HL-60 (cell line): ENCODE results near the gene UXS1.

Source experiments
- DNase-seq, 2 experiments: peaks; one replicate each; pipeline ENCODE4 v3.0.0-alpha.2; 2010 to 2020; ENCODE audit warnings: low read depth in 1 of 2, low spot score in 1 of 2
- H3K27ac ChIP-seq: fragments of 250-450 bp; sonication (Bioruptor Pico); replicated peaks from 2 replicates; pipeline ENCODE4 v1.5.1; 2020; ENCODE audit warnings: mild to moderate bottlenecking, moderate library complexity
- H3K27me3 ChIP-seq: fragments of 250-450 bp; sonication (Bioruptor Pico); 2 replicates; pipeline ENCODE4 v1.5.1; 2021; ENCODE audit warnings: mild to moderate bottlenecking, moderate library complexity; ENCODE audit not compliant: insufficient read depth, poor library complexity, severe bottlenecking
- H3K4me3 ChIP-seq: replicated peaks from 2 replicates; pipeline ENCODE4 v1.5.1; 2011; ENCODE audit warnings: mild to moderate bottlenecking, control low read depth, low read length; ENCODE audit not compliant: insufficient read depth
- GABPA ChIP-seq: IDR thresholded peaks from 2 replicates; pipeline ENCODE4 v1.6.1; 2012; ENCODE audit warnings: low read depth
- POLR2AphosphoS5 ChIP-seq: IDR thresholded peaks from 2 replicates; pipeline ENCODE4 v1.6.1; 2012; ENCODE audit warnings: low read depth
- SPI1 ChIP-seq: IDR thresholded peaks from 2 replicates; pipeline ENCODE4 v1.6.1; 2012; ENCODE audit warnings: low read depth, mild to moderate bottlenecking, borderline replicate concordance
- TF ChIP-seq, protein P1 (sequence below): IDR thresholded peaks from one replicate; pipeline ENCODE4 v1.5.1; 2011; ENCODE audit warnings: low read length, control low read depth, inconsistent platforms; ENCODE audit not compliant: insufficient read depth
- TF ChIP-seq, protein P2 (sequence below): IDR thresholded peaks from 2 replicates; pipeline ENCODE4 v1.6.1; 2012; ENCODE audit warnings: low read depth; ENCODE audit not compliant: insufficient replicate concordance

UXS1 gene

DNA sequence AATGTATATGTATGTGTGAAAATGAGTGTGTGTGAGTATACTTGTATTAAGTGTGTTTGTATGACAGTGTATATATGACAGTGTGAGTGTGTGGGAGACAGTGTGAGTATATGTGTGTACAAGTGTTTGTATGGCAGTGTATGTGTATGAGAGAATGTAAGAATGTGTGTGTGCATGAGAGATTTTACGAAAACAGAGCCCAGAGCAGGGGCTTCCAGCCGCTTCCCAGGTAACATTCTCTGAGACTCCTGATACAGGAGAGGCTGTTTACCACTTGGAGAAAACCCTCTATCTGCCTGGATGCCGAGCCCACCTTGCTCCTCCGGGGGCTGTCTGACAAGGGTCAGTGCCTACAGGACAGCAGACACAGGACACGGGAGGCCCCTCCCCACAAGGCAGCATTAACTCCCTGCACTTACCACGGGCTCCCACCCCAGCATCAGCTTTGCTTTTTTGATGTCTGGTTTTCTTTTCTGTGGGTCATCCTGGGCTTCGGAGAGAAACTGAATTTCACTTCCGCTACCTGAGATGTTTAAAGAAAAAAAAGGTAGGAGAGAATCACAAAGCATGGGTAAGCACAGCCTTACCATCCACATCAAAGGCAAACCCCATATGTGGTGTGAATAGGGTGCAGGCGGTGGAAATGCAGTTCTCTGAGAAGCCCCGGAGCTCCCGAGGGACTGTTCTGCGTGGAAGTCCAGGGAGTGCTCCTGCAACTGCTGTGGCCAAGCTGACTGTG, 97.6 kb downstream of the UXS1 start:
- TF ChIP-seq, protein P1, sequence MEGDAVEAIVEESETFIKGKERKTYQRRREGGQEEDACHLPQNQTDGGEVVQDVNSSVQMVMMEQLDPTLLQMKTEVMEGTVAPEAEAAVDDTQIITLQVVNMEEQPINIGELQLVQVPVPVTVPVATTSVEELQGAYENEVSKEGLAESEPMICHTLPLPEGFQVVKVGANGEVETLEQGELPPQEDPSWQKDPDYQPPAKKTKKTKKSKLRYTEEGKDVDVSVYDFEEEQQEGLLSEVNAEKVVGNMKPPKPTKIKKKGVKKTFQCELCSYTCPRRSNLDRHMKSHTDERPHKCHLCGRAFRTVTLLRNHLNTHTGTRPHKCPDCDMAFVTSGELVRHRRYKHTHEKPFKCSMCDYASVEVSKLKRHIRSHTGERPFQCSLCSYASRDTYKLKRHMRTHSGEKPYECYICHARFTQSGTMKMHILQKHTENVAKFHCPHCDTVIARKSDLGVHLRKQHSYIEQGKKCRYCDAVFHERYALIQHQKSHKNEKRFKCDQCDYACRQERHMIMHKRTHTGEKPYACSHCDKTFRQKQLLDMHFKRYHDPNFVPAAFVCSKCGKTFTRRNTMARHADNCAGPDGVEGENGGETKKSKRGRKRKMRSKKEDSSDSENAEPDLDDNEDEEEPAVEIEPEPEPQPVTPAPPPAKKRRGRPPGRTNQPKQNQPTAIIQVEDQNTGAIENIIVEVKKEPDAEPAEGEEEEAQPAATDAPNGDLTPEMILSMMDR = no peak
- no peak for TF ChIP-seq SPI1
- TF ChIP-seq, protein P2, sequence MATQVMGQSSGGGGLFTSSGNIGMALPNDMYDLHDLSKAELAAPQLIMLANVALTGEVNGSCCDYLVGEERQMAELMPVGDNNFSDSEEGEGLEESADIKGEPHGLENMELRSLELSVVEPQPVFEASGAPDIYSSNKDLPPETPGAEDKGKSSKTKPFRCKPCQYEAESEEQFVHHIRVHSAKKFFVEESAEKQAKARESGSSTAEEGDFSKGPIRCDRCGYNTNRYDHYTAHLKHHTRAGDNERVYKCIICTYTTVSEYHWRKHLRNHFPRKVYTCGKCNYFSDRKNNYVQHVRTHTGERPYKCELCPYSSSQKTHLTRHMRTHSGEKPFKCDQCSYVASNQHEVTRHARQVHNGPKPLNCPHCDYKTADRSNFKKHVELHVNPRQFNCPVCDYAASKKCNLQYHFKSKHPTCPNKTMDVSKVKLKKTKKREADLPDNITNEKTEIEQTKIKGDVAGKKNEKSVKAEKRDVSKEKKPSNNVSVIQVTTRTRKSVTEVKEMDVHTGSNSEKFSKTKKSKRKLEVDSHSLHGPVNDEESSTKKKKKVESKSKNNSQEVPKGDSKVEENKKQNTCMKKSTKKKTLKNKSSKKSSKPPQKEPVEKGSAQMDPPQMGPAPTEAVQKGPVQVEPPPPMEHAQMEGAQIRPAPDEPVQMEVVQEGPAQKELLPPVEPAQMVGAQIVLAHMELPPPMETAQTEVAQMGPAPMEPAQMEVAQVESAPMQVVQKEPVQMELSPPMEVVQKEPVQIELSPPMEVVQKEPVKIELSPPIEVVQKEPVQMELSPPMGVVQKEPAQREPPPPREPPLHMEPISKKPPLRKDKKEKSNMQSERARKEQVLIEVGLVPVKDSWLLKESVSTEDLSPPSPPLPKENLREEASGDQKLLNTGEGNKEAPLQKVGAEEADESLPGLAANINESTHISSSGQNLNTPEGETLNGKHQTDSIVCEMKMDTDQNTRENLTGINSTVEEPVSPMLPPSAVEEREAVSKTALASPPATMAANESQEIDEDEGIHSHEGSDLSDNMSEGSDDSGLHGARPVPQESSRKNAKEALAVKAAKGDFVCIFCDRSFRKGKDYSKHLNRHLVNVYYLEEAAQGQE = no peak
- TF ChIP-seq POLR2AphosphoS5 = no peak
- no peak for TF ChIP-seq GABPA
- no peak for DNase-seq
- H3K27me3 ChIP-seq = no peaks in the 10 kb centered on the region
- no peak overlapping the region for H3K4me3 ChIP-seq
- no peak overlapping the region for H3K27ac ChIP-seq

DNA sequence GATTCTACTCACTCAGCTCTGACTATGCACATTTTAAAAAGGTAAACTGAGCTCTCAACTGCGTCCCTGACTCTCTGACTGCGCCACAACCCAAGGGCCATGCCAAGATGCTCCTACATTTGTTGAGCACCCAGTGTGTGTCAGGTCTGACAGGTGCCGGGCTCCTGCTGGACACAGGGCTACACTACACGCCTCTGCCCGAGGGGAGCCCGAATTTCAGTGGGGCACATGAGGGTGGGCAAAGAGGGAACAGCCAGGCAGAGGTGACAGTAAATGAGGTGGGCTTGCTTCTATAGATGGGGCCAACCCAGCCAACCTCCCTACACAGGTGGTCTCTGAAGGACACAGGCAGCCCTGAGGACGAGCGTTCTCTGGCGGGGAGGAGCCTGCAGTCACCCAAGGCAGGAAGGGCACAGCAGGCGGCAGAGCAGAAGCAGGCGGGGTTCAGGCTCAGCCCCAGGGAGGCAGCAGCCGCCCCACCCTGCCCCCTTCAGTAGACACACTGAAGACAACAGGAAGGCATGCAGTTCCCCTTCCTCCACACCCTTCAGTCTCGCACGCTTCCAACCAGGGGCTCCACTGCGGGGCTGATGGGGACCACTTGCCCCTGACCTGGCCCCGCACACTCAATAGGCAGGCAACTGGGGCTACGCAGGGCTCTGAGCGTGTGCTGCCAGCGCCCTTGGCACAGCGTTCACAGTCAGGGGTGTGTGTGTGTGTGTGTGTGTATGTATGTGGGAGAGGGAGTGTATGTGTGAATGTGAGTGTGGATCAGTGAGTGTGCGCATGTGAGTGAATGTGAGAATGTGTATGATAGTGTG, 98.4 kb downstream of the UXS1 start:
- Histone ChIP-seq H3K4me3 (no peak overlapping the region), H3K27me3 (no peaks in the 10 kb centered on the region), H3K27ac (no peak overlapping the region)
- TF ChIP-seq GABPA (no peak), SPI1 (peak; percentile 11; the same call in 1 of the 2 replicates)
- peak in 1 of 2 experiments; percentile 26 for DNase-seq

DNA sequence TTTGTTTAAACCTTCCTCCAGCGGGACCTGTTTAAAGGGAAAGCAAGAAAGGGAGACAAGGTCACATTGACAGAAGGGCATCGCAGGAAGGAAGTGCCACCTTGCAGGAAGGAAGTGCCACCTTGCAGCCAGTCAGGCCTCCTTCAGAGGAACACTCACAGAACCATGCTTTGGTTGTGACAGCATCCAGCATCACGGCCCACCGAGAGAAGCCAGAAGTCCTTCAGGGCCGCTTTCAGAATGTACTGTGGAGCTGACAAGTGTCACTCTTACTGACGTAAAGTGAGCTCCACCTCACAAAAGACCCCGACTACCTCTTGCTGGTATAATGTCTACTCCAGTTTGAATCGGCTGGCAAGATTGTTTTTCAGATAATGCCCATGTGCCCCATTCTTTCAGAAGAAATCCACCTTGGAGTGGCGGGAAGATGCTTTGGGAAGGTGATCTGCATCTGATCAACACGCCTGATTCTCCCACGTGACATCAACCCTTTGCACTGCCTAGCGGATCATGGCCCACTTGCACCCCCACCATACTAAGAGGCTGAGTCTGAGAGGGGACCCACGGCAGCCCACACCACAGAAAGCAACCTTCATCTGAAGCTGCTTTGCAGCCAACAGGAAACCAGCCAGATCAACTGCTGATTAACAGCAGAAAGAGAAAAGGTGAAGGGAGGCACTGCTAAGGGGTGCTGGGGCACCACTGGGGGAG, 99.8 kb downstream of the UXS1 start:
- no peak for DNase-seq
- no peak overlapping the region for H3K27ac ChIP-seq
- no peaks in the 10 kb centered on the region for H3K27me3 ChIP-seq
- H3K4me3 ChIP-seq = no peak overlapping the region
- TF ChIP-seq SPI1 (no peak), POLR2AphosphoS5 (no peak), GABPA (no peak)
- TF ChIP-seq, protein P1 = no peak
- TF ChIP-seq, protein P2 = no peak
